ENCODE data around the gene PTPRA.

- TF ChIP-seq CTCF (IDR thresholded peaks at IDR 0.05) (no peak), POLR2A (IDR thresholded peaks at IDR 0.05) (no peak)
Observed at GRCh38 chr20:3013771-3014170, 140.5 kb downstream of the PTPRA start.

Data from heart left ventricle (tissue), 13 donors.